ENCODE results near the gene SKI.

Gene SKI

GRCh38 chr1:2200308-2200943 lies 27.7 kb upstream of the SKI start:
- Histone ChIP-seq H3K27me3 (replicated peaks; ENCODE audit: insufficient read depth, low read length) (peaks cover 37% of the 10 kb centered on the region), H3K36me3 (replicated peaks; ENCODE audit: insufficient read depth, low read length) (no peaks in the 10 kb centered on the region), H3K9me2 (replicated peaks; ENCODE audit: insufficient read depth, low read length) (no peaks in the 10 kb centered on the region), H3K79me2 (ENCODE audit: low read length) (no peaks in the 10 kb centered on the region), H3K27ac (ENCODE audit: low read length) (no peak overlapping the region), H3F3A (ENCODE audit: insufficient read depth, low read length) (no peaks in the 10 kb centered on the region), H3K9me3 (replicated peaks; ENCODE audit: insufficient read depth, low read length) (no peaks in the 10 kb centered on the region), H3K9ac (ENCODE audit: low read length) (no peak overlapping the region), H3K4me1 (ENCODE audit: low read length) (peaks cover 3% of the 10 kb centered on the region; the same call in 1 of the 2 replicates), H2AFZ (ENCODE audit: low read length) (no peak overlapping the region), H3K4me3 (ENCODE audit: low read length) (no peak overlapping the region), H3K4me2 (ENCODE audit: low read depth, low read length) (no peak overlapping the region), H4K20me1 (ENCODE audit: insufficient read depth, low read length) (no peaks in the 10 kb centered on the region)
- no peak for DNase-seq
- TF ChIP-seq EZH2phosphoT487 (IDR thresholded peaks at IDR 0.05; ENCODE audit: low read length) (no peak), CTCF (IDR thresholded peaks at IDR 0.05; ENCODE audit: low read length) (no peak), EZH2 (optimal IDR thresholded peaks at IDR 0.05; ENCODE audit: low read depth, low read length) (no peak)

- no peak overlapping the region for H3K4me3 ChIP-seq (ENCODE audit: low read length)
- no peaks in the 10 kb centered on the region for H3K9me2 ChIP-seq (replicated peaks; ENCODE audit: insufficient read depth, low read length)
Measured at GRCh38 chr1:2201062-2201461, 27.1 kb upstream of the SKI start.

GRCh38 chr1:2202008-2202575 lies 26.0 kb upstream of the SKI start:
- Histone ChIP-seq H3K79me2 (ENCODE audit: low read length) (no peaks in the 10 kb centered on the region), H4K20me1 (ENCODE audit: insufficient read depth, low read length) (no peaks in the 10 kb centered on the region), H3K4me3 (ENCODE audit: low read length) (no peak overlapping the region), H3K4me1 (ENCODE audit: low read length) (0 out of 2 replicates have a peak, but pooled peaks cover 3% of the 10 kb centered on the region), H3K36me3 (replicated peaks; ENCODE audit: insufficient read depth, low read length) (no peaks in the 10 kb centered on the region), H3K9me2 (replicated peaks; ENCODE audit: insufficient read depth, low read length) (no peaks in the 10 kb centered on the region), H3K27ac (ENCODE audit: low read length) (no peak overlapping the region), H3K9ac (ENCODE audit: low read length) (no peak overlapping the region), H3K27me3 (replicated peaks; ENCODE audit: insufficient read depth, low read length) (peaks cover 51% of the 10 kb centered on the region), H3F3A (ENCODE audit: insufficient read depth, low read length) (no peaks in the 10 kb centered on the region), H3K9me3 (replicated peaks; ENCODE audit: insufficient read depth, low read length) (no peaks in the 10 kb centered on the region), H2AFZ (ENCODE audit: low read length) (no peak overlapping the region), H3K4me2 (ENCODE audit: low read depth, low read length) (no peak overlapping the region)
- TF ChIP-seq CTCF (IDR thresholded peaks at IDR 0.05; ENCODE audit: low read length) (no peak), EZH2phosphoT487 (IDR thresholded peaks at IDR 0.05; ENCODE audit: low read length) (no peak), EZH2 (optimal IDR thresholded peaks at IDR 0.05; ENCODE audit: low read depth, low read length) (no peak)
- no peak for DNase-seq

More at GRCh38 chr1:2201062-2201461, 27.1 kb upstream of the SKI start:
- Histone ChIP-seq H3K4me1 (ENCODE audit: low read length) (0 out of 2 replicates have a peak, but pooled peaks cover 3% of the 10 kb centered on the region), H3K4me2 (ENCODE audit: low read depth, low read length) (no peak overlapping the region), H3K27me3 (replicated peaks; ENCODE audit: insufficient read depth, low read length) (peaks cover 43% of the 10 kb centered on the region), H3F3A (ENCODE audit: insufficient read depth, low read length) (no peaks in the 10 kb centered on the region), H2AFZ (ENCODE audit: low read length) (no peak overlapping the region), H3K9ac (ENCODE audit: low read length) (no peak overlapping the region), H3K27ac (ENCODE audit: low read length) (no peak overlapping the region), H3K36me3 (replicated peaks; ENCODE audit: insufficient read depth, low read length) (no peaks in the 10 kb centered on the region), H3K9me3 (replicated peaks; ENCODE audit: insufficient read depth, low read length) (no peaks in the 10 kb centered on the region), H4K20me1 (ENCODE audit: insufficient read depth, low read length) (no peaks in the 10 kb centered on the region), H3K79me2 (ENCODE audit: low read length) (no peaks in the 10 kb centered on the region)
- TF ChIP-seq EZH2phosphoT487 (IDR thresholded peaks at IDR 0.05; ENCODE audit: low read length) (no peak), EZH2 (optimal IDR thresholded peaks at IDR 0.05; ENCODE audit: low read depth, low read length) (no peak), CTCF (IDR thresholded peaks at IDR 0.05; ENCODE audit: low read length) (no peak)
- no peak for DNase-seq

Data from MM.1S (cell line).